ENCODE measurements around the gene NAALADL2. TPM values are rescaled to one million over a fixed set of nuclear protein-coding genes. Genes with fewer than 3 reads are reported as not detected.

NAALADL2 gene
- total RNA-seq, 6 donors from 2014 or later: 4.4 to 12.6 (median 6.3) TPM

- no peak overlapping the region for H3K27ac ChIP-seq
- no peaks in the 10 kb centered on the region for H3K36me3 ChIP-seq
- H3K9me3 ChIP-seq: peaks cover 0 to 7% (median 0%) of the 10 kb centered on the region in 4 donors
- no peaks in the 10 kb centered on the region for H3K4me1 ChIP-seq
- DNase-seq: no peak
- H3K27me3 ChIP-seq: no peaks in the 10 kb centered on the region
- no peak for ATAC-seq (ENCODE audit: low FRiP score in 2 of 2)
- no peak for TF ChIP-seq EP300 (IDR thresholded peaks at IDR 0.05)
- no peak for TF ChIP-seq POLR2A (IDR thresholded peaks at IDR 0.05)
- no peak for TF ChIP-seq POLR2AphosphoS5 (IDR thresholded peaks at IDR 0.05)
- TF ChIP-seq CTCF (IDR thresholded peaks at IDR 0.05): no peak
- WGBS, 2 donors: 72 to 90% methylated on average over 3 of the region's 3 CpGs
- H3K4me3 ChIP-seq: no peak overlapping the region
These were observed 870.3 kb downstream of the NAALADL2 start for GRCh38 chr3:175729466-175729865.

- no peak overlapping the region for H3K4me3 ChIP-seq
- no peak overlapping the region for H3K27ac ChIP-seq
- no peaks in the 10 kb centered on the region for H3K4me1 ChIP-seq
- TF ChIP-seq POLR2A (IDR thresholded peaks at IDR 0.05) (no peak), CTCF (IDR thresholded peaks at IDR 0.05) (no peak), POLR2AphosphoS5 (IDR thresholded peaks at IDR 0.05) (no peak), EP300 (IDR thresholded peaks at IDR 0.05) (no peak)
- ATAC-seq (ENCODE audit: low FRiP score in 2 of 2) (no peak), DNase-seq (no peak)
- H3K36me3 ChIP-seq: no peaks in the 10 kb centered on the region
- H3K9me3 ChIP-seq: peaks cover 0 to 9% (median 0%) of the 10 kb centered on the region in 4 donors
- no peaks in the 10 kb centered on the region for H3K27me3 ChIP-seq
- 32 to 37% methylated on average over 3 of the region's 3 CpGs for WGBS, 2 donors
These were observed 872.4 kb downstream of the NAALADL2 start for GRCh38 chr3:175731543-175731942.

- TF ChIP-seq POLR2A (IDR thresholded peaks at IDR 0.05) (no peak), CTCF (IDR thresholded peaks at IDR 0.05) (no peak), POLR2AphosphoS5 (IDR thresholded peaks at IDR 0.05) (no peak), EP300 (IDR thresholded peaks at IDR 0.05) (no peak)
- 79 to 85% methylated on average over 2 of the region's 2 CpGs for WGBS, 2 donors
These were observed 872.9 kb downstream of the NAALADL2 start for GRCh38 chr3:175732017-175732416.

GRCh38 chr3:175735866-175736265, 876.7 kb downstream of the NAALADL2 start:
- H3K36me3 ChIP-seq: no peaks in the 10 kb centered on the region
- no peak overlapping the region for H3K4me3 ChIP-seq
- H3K9me3 ChIP-seq: peaks cover 0 to 9% (median 0%) of the 10 kb centered on the region in 4 donors
- ATAC-seq (ENCODE audit: low FRiP score in 2 of 2): no peak
- no peaks in the 10 kb centered on the region for H3K27me3 ChIP-seq
- WGBS, 2 donors: 63 to 70% methylated on average over 3 of the region's 3 CpGs
- no peak for TF ChIP-seq POLR2A (IDR thresholded peaks at IDR 0.05)
- no peak for TF ChIP-seq EP300 (IDR thresholded peaks at IDR 0.05)
- TF ChIP-seq CTCF (IDR thresholded peaks at IDR 0.05): no peak
- no peak for TF ChIP-seq POLR2AphosphoS5 (IDR thresholded peaks at IDR 0.05)
- no peak overlapping the region for H3K27ac ChIP-seq
- H3K4me1 ChIP-seq: no peaks in the 10 kb centered on the region
- no peak for DNase-seq

More at GRCh38 chr3:175732017-175732416, 872.9 kb downstream of the NAALADL2 start:
- DNase-seq (no peak), ATAC-seq (ENCODE audit: low FRiP score in 2 of 2) (no peak)
- Histone ChIP-seq H3K4me1 (no peaks in the 10 kb centered on the region), H3K36me3 (no peaks in the 10 kb centered on the region), H3K27me3 (no peaks in the 10 kb centered on the region), H3K9me3 (peaks cover 0 to 9% (median 0%) of the 10 kb centered on the region in 4 donors), H3K27ac (no peak overlapping the region), H3K4me3 (no peak overlapping the region)

All from upper lobe of left lung (tissue), 6 donors.